HG03060 (cell line): ENCODE data around the gene RPL39.
"Not testable (repeated sequence)": the region's sequence is repeated elsewhere in the genome, so short reads cannot be mapped to it uniquely, and the experiment has no call there.

Source experiments
- ATAC-seq: cut with Tn5 transposase; IDR thresholded peaks from one replicate; pipeline ENCODE4 v1.9.1; 2021; ENCODE audit warnings: low read depth, moderate number of reproducible peaks; ENCODE audit not compliant: unreplicated experiment

Gene RPL39

GRCh38 chrX:119791437-119792231 is at the start of gene RPL39:
RPL39 (minus strand) TSS chrX:119791630; CDS start chrX:119791576, 54 bp downstream.
- ATAC-seq = peak; percentile 80

GRCh38 chrX:119833905-119834304 is 42.5 kb upstream of the RPL39 start:
- ATAC-seq = no peak

GRCh38 chrX:119828446-119828845 is 37.0 kb upstream of the RPL39 start:
- no peak for ATAC-seq

GRCh38 chrX:119826399-119826959 is 35.0 kb upstream of the RPL39 start:
- ATAC-seq = no peak

GRCh38 chrX:119824221-119824620 is 32.8 kb upstream of the RPL39 start:
- not testable (repeated sequence) for ATAC-seq

GRCh38 chrX:119821703-119822102 is 30.3 kb upstream of the RPL39 start:
- ATAC-seq = peak; percentile 97

GRCh38 chrX:119817130-119817690 is 25.8 kb upstream of the RPL39 start:
- no peak for ATAC-seq

- no peak for ATAC-seq
These were observed 24.9 kb upstream of the RPL39 start for GRCh38 chrX:119816300-119816699.

- ATAC-seq = no peak
These were observed 17.8 kb upstream of the RPL39 start for GRCh38 chrX:119809185-119809666.

- ATAC-seq = not testable (repeated sequence)
These were observed 17.0 kb upstream of the RPL39 start for GRCh38 chrX:119808461-119808860.

GRCh38 chrX:119802546-119802945 is 11.1 kb upstream of the RPL39 start:
- ATAC-seq = no peak

GRCh38 chrX:119801253-119802221 is 10.1 kb upstream of the RPL39 start:
- no peak for ATAC-seq

- peak; percentile 9 for ATAC-seq
These were observed 423 bp downstream of the RPL39 start for GRCh38 chrX:119790977-119791436.

GRCh38 chrX:119784747-119785446 is 6.5 kb downstream of the RPL39 start:
- no peak for ATAC-seq

GRCh38 chrX:119783026-119783425 is 8.4 kb downstream of the RPL39 start:
- no peak for ATAC-seq

- no peak for ATAC-seq
These were observed 12.6 kb downstream of the RPL39 start for GRCh38 chrX:119778829-119779228.

GRCh38 chrX:119775517-119776238 is 15.8 kb downstream of the RPL39 start:
- ATAC-seq = no peak

- ATAC-seq = not testable (repeated sequence)
These were observed 22.0 kb downstream of the RPL39 start for GRCh38 chrX:119769388-119769787.

GRCh38 chrX:119768436-119768835 is 23.0 kb downstream of the RPL39 start:
- ATAC-seq = not testable (repeated sequence)
